Putamen (tissue), 1 donor: Measurements from ENCODE around the gene RC3H2.
"Not testable (repeated sequence)": the region's sequence is repeated elsewhere in the genome, so short reads cannot be mapped to it uniquely, and the experiment has no call there.

Experiments
- DNase-seq: peaks from one replicate; pipeline ENCODE4 v3.0.0-alpha.2; 2016; ENCODE audit warnings: low spot score

Gene RC3H2

DNA sequence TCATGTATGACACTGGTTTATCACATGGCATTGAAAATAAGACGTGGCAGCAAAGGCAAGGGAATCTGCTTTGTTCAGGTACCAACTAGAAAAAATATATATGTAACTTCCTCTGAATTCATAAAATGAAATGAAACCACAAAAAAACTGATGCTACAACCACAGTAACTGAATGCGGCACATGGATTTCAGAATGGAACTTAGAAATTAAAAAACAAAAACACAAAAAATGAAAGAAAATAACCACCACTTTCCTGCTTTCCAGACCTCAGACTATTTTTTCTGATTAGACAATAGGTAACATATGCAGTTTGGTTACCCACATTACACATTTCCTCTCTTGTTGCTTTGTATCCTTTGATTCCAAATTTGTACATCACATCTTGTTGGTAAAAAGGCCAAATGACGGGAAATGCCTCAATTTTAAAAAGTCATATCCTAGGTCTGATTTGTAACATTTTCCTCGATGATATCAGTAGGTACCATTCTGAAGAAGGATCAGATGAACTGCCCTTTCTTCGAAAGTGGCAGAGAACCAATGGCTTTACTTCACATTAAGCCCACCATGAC is 58.7 kb downstream of the RC3H2 start:
- no peak for DNase-seq

DNA sequence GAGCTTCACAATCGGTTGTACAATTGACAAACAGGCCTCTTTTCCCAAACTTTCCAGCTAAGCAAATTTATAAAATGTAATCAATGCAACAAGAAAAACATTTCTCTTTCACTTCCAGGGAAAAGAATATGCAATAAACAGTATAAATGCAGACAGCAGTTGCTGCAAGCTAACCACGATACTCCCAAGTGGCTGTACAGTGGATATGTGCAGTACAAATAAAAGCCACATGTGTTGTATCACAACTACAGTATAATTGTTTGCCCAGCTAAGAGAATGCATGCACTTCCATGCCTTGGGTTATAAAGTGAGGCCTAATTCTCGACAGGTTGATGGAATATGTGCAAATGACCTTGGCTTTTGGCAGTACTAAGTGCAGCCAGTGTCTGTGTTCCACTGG is 60.0 kb downstream of the RC3H2 start:
- no peak for DNase-seq

DNA sequence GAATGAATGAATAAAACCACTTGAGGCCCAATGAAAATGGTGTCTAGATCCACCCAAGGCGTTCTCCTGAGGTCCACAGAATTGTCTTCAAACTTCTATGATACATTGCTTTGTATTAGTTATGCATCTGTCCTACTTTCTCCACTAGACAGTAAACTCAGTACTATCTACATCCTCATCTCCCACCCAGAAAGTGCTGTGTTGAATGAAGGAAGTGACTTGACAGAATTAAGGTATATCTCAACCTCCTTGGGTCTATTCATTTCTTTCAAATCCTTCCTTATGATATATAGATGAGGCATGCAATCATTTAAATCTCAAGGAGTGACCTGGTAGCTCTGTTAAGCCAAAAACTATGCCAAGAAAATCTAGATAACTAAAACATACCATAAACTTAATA is 61.0 kb downstream of the RC3H2 start:
- DNase-seq, result no peak

DNA sequence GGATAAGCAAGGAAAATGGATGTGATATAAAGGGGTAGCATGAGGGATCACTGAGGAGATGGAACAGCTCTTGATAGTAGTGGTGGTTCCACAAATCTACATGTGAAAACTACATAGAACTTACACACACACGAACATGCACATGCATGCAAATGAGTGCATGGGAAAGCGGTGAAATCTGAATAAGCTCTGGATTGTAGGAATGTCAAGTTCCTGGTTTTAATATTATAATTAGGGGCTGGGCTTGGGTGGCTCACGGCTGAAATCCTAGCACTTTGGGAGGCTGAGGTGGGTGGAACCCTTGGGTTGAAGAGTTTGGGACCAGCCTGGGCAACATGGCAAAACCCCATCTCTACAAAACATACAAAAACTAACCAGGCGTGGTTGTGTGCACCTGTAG is 63.7 kb downstream of the RC3H2 start:
- DNase-seq, result no peak

- not testable (repeated sequence) for DNase-seq
Observed at GRCh38 chr9:122838441-122838840, 66.7 kb downstream of the RC3H2 start.

DNA sequence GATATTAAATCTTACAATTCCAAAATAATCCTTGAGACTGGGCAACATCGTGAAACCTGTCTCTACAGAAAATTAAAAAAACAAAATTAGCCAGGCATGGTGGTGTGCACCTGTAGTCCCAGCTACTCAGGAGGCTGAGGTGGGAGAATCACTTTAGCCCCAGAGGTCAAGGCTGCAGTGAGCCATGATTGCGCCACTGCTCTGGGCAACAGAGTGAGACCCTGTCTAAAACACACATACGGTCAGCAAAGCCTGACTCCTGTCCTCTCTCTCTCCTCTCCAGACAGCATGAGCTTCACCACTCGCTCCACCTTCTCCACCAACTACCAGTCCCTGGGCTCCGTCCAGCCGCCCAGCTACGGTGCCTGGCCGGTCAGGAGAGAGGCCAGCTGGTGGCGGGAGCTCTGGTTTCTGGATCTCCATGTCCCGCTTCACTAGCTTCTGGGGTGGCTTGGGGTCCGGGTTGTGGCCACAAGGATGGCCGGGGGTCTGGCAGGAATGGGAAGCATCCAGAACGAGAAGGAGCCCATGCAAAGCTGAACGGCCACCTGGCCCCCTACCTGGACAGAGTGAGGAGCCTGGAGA is 67.8 kb downstream of the RC3H2 start:
- DNase-seq, result no peak

DNA sequence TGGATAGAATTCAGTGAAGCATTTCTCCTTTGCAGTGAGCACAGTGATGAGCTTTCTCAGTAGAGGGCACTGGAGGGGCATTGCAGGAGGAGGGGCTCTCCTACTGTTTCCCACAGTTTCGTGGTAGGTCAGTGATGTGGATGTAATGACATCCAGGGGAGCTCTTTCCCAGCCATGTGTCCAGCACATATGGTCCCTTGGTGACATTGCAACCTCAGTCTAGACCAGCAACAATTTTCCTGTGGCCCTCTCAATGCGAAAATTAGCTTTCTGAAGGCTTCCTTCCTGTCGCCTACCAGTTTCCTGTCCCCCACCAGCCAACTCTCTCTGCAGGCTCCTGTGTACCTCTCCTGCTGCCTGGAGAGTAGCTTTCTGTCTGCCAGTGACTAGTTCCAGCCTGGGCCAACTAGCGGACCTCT is 69.8 kb downstream of the RC3H2 start:
- no peak for DNase-seq

DNA sequence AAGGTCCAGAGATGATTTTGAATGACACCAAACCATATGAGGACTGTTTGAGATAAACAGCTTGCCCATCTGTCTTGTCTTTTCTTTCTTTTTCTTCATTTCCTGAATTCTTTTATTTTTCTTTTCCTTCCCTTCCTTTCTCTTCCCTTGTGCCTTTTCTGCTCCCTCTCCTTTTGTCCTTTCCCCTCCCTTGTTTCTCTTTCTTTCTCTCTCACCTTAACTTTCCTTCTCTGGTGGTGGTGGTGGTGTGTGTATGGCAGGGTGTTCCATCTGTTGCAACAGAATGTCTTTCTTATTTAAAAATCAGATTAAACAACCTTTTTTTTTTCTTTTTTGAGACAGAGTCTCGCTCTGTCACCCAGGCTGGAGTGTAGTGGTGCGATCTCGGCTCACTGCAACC is 73.0 kb downstream of the RC3H2 start:
- DNase-seq, result no peak

- DNase-seq, result not testable (repeated sequence)
Observed at GRCh38 chr9:122828965-122829284, 76.2 kb downstream of the RC3H2 start.

DNA sequence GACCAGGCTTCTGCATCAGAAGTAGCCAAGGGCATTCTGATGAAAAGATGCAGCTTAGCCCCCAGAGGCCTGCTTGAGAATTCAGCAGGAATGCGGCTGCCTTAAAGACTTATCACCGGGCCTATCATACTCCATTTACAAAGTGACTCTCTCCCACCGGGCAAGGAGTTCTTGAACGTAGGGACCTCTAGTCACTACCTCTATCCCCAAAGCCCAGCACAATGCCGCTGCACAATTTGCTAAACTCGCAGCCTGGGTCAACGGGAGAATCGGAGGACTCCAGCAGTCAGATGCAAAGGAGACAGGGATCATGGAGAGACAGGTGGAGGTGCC is 77.4 kb downstream of the RC3H2 start:
- DNase-seq, result no peak

DNA sequence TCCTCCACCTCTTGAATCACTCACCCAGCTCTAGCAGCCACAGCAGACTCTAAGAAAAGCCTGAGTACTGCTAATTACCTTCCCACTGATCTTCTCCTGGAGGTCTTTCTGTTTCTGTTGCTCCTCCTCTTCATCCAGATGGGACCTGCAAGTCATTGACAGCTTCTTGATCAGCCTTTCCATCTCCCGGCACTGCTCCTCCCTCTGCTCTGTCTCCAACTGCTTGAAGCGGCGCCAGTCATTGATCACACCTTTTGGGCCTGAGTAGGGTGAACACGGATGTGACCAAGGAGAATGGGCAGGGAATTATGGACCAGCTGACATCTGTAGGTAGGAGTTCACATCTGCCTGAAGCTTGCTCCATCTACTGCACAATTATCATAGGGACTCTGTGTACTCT is 82.2 kb downstream of the RC3H2 start:
- peak; percentile 29 for DNase-seq

DNA sequence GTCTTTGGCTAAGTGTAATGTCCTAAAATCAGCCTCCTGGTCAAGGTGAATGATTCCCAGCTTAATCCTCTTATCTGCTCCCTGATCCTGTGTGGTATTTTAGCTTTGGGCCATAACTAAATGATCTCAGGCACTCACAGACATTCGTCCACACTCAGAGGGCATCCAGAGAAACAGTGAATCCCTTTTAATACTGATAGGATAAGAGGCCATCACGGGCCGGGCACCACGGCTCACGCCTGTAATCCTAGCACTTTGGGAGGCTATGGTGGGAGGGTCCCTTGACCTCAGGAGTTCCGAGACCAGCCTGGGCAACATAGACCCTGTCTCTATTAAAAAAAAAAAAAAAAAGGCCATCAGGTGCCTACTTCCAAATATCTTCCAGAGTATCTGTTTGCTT is 83.1 kb downstream of the RC3H2 start:
- no peak for DNase-seq

GRCh38 chr9:122821278-122821943 is 83.7 kb downstream of the RC3H2 start:
- DNase-seq, result peak; percentile 53

GRCh38 chr9:122820490-122820845 is 84.7 kb downstream of the RC3H2 start:
- DNase-seq, result no peak

DNA sequence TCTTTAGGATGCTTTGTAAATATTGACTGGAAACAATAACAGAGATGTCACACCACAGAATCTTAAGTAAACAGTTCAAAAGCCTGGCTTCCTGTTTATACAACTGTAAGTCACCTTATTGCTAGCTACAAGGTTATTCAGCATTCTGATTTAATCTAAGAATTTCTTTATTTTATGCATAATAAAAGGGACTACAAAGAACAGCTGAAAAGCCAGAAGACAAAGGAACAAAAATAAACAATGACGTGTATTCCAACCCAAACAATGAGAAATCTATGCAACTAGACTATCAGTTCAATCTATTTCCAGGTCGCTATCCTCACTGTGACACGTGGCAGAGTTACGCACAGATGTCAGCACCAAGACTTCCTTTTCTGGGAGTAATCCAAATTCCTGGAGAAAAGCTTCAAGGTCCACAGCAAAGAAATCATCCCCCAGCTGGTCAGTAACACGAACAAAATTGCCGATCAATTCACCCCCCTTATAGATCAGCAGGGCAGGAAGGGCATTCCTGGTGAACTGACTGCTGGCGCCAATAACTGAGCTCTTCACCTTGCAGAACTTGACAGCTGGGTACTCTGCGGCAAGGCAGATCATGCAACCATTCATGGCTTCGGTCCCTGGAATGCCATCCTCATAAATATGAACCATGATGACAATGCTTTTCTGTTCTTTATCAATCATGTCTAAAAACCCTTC is 85.2 kb downstream of the RC3H2 start:
- peak; percentile 36 for DNase-seq

DNA sequence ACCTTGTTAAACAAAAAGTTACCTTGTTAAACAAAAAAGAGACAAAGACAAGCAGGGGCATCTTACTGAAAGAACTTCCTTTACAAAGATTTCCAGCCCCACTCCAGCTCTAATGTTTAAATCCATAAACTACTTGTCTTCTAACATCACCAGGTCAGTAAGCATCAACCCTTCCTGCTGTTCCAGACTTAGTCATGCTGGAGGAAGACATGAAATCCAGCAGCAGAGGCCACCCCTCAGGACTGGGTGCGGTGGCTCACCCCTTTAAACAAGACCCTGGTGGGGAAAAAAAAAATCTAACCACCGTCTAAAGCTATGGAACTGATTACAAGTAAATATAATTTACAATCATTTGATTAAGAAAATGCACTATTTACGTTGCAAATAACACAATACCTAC is 85.8 kb downstream of the RC3H2 start:
- DNase-seq, result no peak

DNA sequence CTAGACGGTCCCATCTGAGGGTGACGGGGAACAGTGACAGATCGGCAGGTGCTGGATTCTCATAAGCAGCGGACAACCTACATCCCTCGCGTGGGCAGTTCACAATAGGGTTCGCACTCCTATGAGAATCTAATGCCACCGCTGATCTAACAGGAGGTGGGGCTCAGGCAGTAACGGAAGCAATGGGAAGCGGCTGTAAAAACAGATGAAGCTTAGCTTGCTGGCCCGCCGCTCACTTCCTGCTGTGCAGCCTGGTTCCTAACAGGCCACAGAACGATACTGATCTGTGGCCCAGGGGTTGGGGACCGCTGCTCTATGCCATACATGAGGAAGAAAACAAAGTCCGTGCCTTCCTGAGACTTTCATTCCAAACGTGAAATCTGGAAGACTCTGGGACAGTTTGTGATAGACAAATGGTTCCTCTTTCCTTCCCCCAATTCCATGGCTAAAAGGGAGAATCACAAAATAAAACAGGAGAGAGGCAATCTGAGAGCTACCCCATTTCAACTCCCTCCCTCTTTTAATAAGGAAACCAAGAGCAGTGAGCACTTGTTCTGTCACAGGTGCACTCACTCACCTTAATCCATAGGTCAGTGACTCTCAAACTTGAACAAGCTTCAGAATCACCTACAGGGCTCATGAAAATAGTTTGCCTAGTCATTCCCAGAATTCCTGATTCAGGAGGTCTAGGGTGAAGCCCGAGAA is 88.8 kb downstream of the RC3H2 start:
- no peak for DNase-seq

GRCh38 chr9:122815544-122815943 is 89.6 kb downstream of the RC3H2 start:
- no peak for DNase-seq

DNA sequence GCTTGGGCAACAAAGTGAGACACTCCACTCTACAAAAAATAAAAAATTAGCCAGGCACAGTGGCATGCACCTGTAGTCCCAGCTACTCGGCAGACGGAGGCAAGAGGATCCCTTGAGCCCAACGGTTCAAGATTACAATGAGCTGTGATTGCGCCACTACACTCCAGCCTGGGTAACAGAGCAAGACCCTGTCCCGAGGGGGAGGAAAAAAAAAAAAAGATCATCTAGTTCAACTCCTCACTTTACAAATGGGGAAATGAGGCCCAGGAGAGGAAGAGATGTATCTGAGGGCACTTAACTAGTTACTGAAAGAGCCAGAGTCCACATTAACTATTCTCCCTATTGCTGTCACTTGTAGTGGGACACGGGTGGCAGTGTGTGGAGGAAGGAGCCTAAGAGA is 90.6 kb downstream of the RC3H2 start:
- no peak for DNase-seq

DNA sequence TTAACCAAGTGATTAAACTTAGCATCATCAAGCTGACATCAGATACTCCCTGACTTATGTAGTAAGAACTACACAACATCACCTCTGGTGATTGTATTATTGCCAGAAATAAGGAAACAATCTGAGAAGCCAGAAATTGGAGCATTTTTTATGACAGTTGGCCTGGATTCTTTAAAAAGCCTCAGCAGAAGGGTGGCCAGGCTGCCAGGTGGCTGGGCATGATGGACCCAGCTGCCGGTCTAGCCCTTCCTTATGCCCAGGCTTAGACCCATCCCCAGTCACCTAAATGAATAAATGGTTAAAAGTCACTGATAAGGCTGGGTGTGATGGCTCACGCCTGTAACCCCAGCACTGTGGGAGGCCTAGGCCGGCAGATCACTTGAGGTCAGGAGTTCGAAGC is 92.4 kb downstream of the RC3H2 start:
- no peak for DNase-seq

GRCh38 chr9:122810306-122810946 is 94.7 kb downstream of the RC3H2 start:
- DNase-seq, result peak; percentile 74

- DNase-seq, result not testable (repeated sequence)
Observed at GRCh38 chr9:122809261-122809660, 95.9 kb downstream of the RC3H2 start.
